Measurements from ENCODE around the gene ATG4A. TPM values are rescaled to one million over a fixed set of nuclear protein-coding genes. Genes with fewer than 3 reads are reported as not detected.

ATG4A gene
- total and polyA plus RNA-seq, 8 donors, result 9.0 to 69.2 (median 19.1) TPM; not detected in 1

- intact Hi-C loops (cut with DNase I; ENCODE audit: low total_unique reads), result no loop called here
- Histone ChIP-seq H3K9me3 (no peaks in the 10 kb centered on the region), H3K4me3 (no peak overlapping the region), H3K27me3 (no peaks in the 10 kb centered on the region), H3K36me3 (peaks cover 0 to 14% (median 9%) of the 10 kb centered on the region in 4 donors), H3K27ac (no peak overlapping the region), H3K4me1 (no peaks in the 10 kb centered on the region)
- DNase-seq, result no peak
- WGBS, 5 donors, result 60 to 88% (median 81%) methylated on average over 2 of the region's 2 CpGs
- TF ChIP-seq, protein P1, sequence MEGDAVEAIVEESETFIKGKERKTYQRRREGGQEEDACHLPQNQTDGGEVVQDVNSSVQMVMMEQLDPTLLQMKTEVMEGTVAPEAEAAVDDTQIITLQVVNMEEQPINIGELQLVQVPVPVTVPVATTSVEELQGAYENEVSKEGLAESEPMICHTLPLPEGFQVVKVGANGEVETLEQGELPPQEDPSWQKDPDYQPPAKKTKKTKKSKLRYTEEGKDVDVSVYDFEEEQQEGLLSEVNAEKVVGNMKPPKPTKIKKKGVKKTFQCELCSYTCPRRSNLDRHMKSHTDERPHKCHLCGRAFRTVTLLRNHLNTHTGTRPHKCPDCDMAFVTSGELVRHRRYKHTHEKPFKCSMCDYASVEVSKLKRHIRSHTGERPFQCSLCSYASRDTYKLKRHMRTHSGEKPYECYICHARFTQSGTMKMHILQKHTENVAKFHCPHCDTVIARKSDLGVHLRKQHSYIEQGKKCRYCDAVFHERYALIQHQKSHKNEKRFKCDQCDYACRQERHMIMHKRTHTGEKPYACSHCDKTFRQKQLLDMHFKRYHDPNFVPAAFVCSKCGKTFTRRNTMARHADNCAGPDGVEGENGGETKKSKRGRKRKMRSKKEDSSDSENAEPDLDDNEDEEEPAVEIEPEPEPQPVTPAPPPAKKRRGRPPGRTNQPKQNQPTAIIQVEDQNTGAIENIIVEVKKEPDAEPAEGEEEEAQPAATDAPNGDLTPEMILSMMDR (IDR thresholded peaks at IDR 0.05), result no peak
- no peak for TF ChIP-seq EP300 (IDR thresholded peaks at IDR 0.05)
- no peak for TF ChIP-seq POLR2AphosphoS5 (IDR thresholded peaks at IDR 0.05)
- TF ChIP-seq POLR2A (IDR thresholded peaks at IDR 0.05), result no peak
Observed at GRCh38 chrX:108126661-108127060, 35.1 kb downstream of the ATG4A start.

DNA sequence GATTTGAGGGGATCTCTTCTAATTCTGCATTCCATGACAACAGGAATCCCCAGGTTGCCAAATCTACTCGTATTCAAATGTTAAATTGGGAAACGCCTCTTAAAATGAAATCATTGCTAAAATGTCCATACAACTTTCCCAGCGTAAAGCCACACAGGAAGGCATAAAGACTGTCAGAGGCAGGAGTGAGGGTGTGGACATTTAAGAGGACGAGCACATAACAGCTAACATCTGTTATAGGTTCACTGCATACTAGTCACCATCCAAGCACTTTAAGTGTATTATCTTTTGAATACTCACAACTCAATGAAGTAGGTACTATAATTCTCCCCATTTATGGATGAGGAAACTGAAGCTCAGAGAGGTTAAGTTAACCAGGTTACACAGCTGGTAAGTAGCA, 35.6 kb downstream of the ATG4A start:
- intact Hi-C loops (cut with DNase I; ENCODE audit: low total_unique reads), result no loop called here
- no peak overlapping the region for H3K4me3 ChIP-seq
- DNase-seq, result no peak
- no peaks in the 10 kb centered on the region for H3K4me1 ChIP-seq
- 66 to 83% (median 80%) methylated on average over 4 of the region's 4 CpGs for WGBS, 5 donors
- H3K9me3 ChIP-seq, result no peaks in the 10 kb centered on the region
- no peak overlapping the region for H3K27ac ChIP-seq
- H3K36me3 ChIP-seq, result peaks cover 0 to 19% (median 10%) of the 10 kb centered on the region in 4 donors
- TF ChIP-seq, protein P1 (IDR thresholded peaks at IDR 0.05), result no peak
- H3K27me3 ChIP-seq, result no peaks in the 10 kb centered on the region

- no peak for DNase-seq
- no peaks in the 10 kb centered on the region for H3K27me3 ChIP-seq
- TF ChIP-seq, protein P1 (IDR thresholded peaks at IDR 0.05), result no peak
- TF ChIP-seq POLR2A (IDR thresholded peaks at IDR 0.05) (no peak), EP300 (IDR thresholded peaks at IDR 0.05) (no peak), POLR2AphosphoS5 (IDR thresholded peaks at IDR 0.05) (no peak)
Observed at GRCh38 chrX:108130889-108131288, 39.3 kb downstream of the ATG4A start.

DNA sequence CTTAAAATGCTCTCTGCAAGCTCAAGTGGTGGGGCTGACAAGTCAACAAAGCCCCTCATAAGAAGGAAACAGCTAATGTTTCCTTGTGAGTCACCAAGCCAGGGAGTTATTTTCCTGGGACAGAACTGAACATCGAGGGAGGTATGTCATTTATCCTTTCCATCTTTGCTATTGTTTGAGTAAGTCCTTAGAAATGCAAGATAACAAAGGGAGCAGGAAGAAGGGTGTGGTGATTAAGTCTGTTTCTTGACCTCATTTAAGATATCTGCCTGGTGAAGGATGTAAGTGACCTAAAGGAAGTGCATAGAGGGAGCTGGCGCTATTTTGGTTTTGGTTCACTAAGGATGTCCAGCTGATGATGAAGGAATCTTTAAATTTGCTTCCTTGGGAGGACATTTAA, 39.9 kb downstream of the ATG4A start:
- 45 to 77% (median 57%) methylated on average over 2 of the region's 2 CpGs for WGBS, 5 donors
- H3K9me3 ChIP-seq, result no peaks in the 10 kb centered on the region
- peaks cover 0 to 36% (median 20%) of the 10 kb centered on the region in 4 donors for H3K36me3 ChIP-seq
- H3K4me1 ChIP-seq, result no peaks in the 10 kb centered on the region
- no peak overlapping the region for H3K27ac ChIP-seq
- no peak overlapping the region for H3K4me3 ChIP-seq
- H3K27me3 ChIP-seq, result no peaks in the 10 kb centered on the region
- TF ChIP-seq POLR2A (IDR thresholded peaks at IDR 0.05), result no peak
- TF ChIP-seq POLR2AphosphoS5 (IDR thresholded peaks at IDR 0.05), result peak in 1 of 3 donors; percentile 27
- intact Hi-C loops (cut with DNase I; ENCODE audit: low total_unique reads), result no loop called here
- peak in 1 of 2 donors; percentile 11 for DNase-seq

More at GRCh38 chrX:108130889-108131288, 39.3 kb downstream of the ATG4A start:
- H3K36me3 ChIP-seq, result peaks cover 0 to 36% (median 22%) of the 10 kb centered on the region in 4 donors
- H3K4me1 ChIP-seq, result no peaks in the 10 kb centered on the region
- H3K9me3 ChIP-seq, result no peaks in the 10 kb centered on the region
- no peak overlapping the region for H3K27ac ChIP-seq
- no peak overlapping the region for H3K4me3 ChIP-seq
- intact Hi-C loops (cut with DNase I; ENCODE audit: low total_unique reads), result no loop called here
- WGBS, 5 donors, result 78 to 100% (median 91%) methylated on average over 1 of the region's 1 CpG

GRCh38 chrX:108132034-108132433, 40.5 kb downstream of the ATG4A start:
- 82 to 93% (median 91%) methylated on average over 5 to 8 of the region's 8 CpGs for WGBS, 5 donors
- TF ChIP-seq POLR2A (IDR thresholded peaks at IDR 0.05) (no peak), POLR2AphosphoS5 (IDR thresholded peaks at IDR 0.05) (no peak), EP300 (IDR thresholded peaks at IDR 0.05) (no peak)
- TF ChIP-seq, protein P1 (IDR thresholded peaks at IDR 0.05), result no peak
- no peak overlapping the region for H3K4me3 ChIP-seq
- no peak for DNase-seq
- intact Hi-C loops (cut with DNase I; ENCODE audit: low total_unique reads), result no loop called here
- no peaks in the 10 kb centered on the region for H3K27me3 ChIP-seq
- H3K9me3 ChIP-seq, result no peaks in the 10 kb centered on the region
- H3K27ac ChIP-seq, result no peak overlapping the region
- H3K36me3 ChIP-seq, result peaks cover 0 to 33% (median 22%) of the 10 kb centered on the region in 4 donors
- no peaks in the 10 kb centered on the region for H3K4me1 ChIP-seq
